ENCODE data around the gene HLA-DRB1.

Gene HLA-DRB1

GRCh38 chr6:32610682-32611296 lies 21.1 kb upstream of the HLA-DRB1 start:
- H3K36me3 ChIP-seq (ENCODE audit: insufficient read depth) = no peaks in the 10 kb centered on the region
- no peak overlapping the region for H2AFZ ChIP-seq (ENCODE audit: low read depth)
- H3K27me3 ChIP-seq (ENCODE audit: insufficient read depth, low read depth) = no peaks in the 10 kb centered on the region
- peak overlapping the region; percentile 71 for H3K9ac ChIP-seq
- H4K20me1 ChIP-seq (ENCODE audit: insufficient read depth) = no peaks in the 10 kb centered on the region
- no peak overlapping the region for H3K4me3 ChIP-seq (IDR thresholded peaks at IDR 0.05; ENCODE audit: insufficient read depth, low read depth, low read length)
- TF ChIP-seq CTCF (conservative IDR thresholded peaks at IDR 0.05; ENCODE audit: low read depth, low read length) = no peak
- no peaks in the 10 kb centered on the region for H3K79me2 ChIP-seq (ENCODE audit: insufficient read depth, low read depth)
- peak overlapping the region; percentile 62 for H3K4me2 ChIP-seq
- peaks cover 23% of the 10 kb centered on the region for H3K4me1 ChIP-seq (ENCODE audit: low read depth, poor library complexity, severe bottlenecking)
- H3K27ac ChIP-seq = peak overlapping the region; percentile 94

GRCh38 chr6:32609731-32610640 lies 20.3 kb upstream of the HLA-DRB1 start:
- no peak for TF ChIP-seq CTCF (conservative IDR thresholded peaks at IDR 0.05; ENCODE audit: low read depth, low read length)
- H3K4me2 ChIP-seq = peak overlapping the region; percentile 62
- peak overlapping the region; percentile 26; the same call in 1 of the 2 replicates for H2AFZ ChIP-seq (ENCODE audit: low read depth)
- peak overlapping the region; percentile 94 for H3K27ac ChIP-seq
- no peaks in the 10 kb centered on the region for H3K36me3 ChIP-seq (ENCODE audit: insufficient read depth)
- H3K4me3 ChIP-seq (IDR thresholded peaks at IDR 0.05; ENCODE audit: insufficient read depth, low read depth, low read length) = no peak overlapping the region
- H3K27me3 ChIP-seq (ENCODE audit: insufficient read depth, low read depth) = no peaks in the 10 kb centered on the region
- H3K9ac ChIP-seq = peak overlapping the region; percentile 71
- no peaks in the 10 kb centered on the region for H4K20me1 ChIP-seq (ENCODE audit: insufficient read depth)
- H3K4me1 ChIP-seq (ENCODE audit: low read depth, poor library complexity, severe bottlenecking) = peaks cover 23% of the 10 kb centered on the region
- H3K79me2 ChIP-seq (ENCODE audit: insufficient read depth, low read depth) = no peaks in the 10 kb centered on the region

- peak overlapping the region; percentile 43 for H3K4me2 ChIP-seq
- no peaks in the 10 kb centered on the region for H4K20me1 ChIP-seq (ENCODE audit: insufficient read depth)
- H3K79me2 ChIP-seq (ENCODE audit: insufficient read depth, low read depth) = no peaks in the 10 kb centered on the region
- H3K4me3 ChIP-seq (IDR thresholded peaks at IDR 0.05; ENCODE audit: insufficient read depth, low read depth, low read length) = no peak overlapping the region
- H3K27me3 ChIP-seq (ENCODE audit: insufficient read depth, low read depth) = no peaks in the 10 kb centered on the region
- peaks cover 26% of the 10 kb centered on the region for H3K4me1 ChIP-seq (ENCODE audit: low read depth, poor library complexity, severe bottlenecking)
- no peak overlapping the region for H2AFZ ChIP-seq (ENCODE audit: low read depth)
- peak overlapping the region; percentile 94 for H3K27ac ChIP-seq
- no peaks in the 10 kb centered on the region for H3K36me3 ChIP-seq (ENCODE audit: insufficient read depth)
- TF ChIP-seq CTCF (conservative IDR thresholded peaks at IDR 0.05; ENCODE audit: low read depth, low read length) = no peak
- peak overlapping the region; percentile 71 for H3K9ac ChIP-seq
Observed at GRCh38 chr6:32609391-32609730, 19.7 kb upstream of the HLA-DRB1 start.

GRCh38 chr6:32608362-32608761 lies 18.7 kb upstream of the HLA-DRB1 start:
- Histone ChIP-seq H3K27ac (no peak overlapping the region), H2AFZ (ENCODE audit: low read depth) (no peak overlapping the region), H3K27me3 (ENCODE audit: insufficient read depth, low read depth) (no peaks in the 10 kb centered on the region), H3K4me1 (ENCODE audit: low read depth, poor library complexity, severe bottlenecking) (peaks cover 21% of the 10 kb centered on the region), H3K4me2 (no peak overlapping the region), H3K4me3 (IDR thresholded peaks at IDR 0.05; ENCODE audit: insufficient read depth, low read depth, low read length) (no peak overlapping the region), H3K79me2 (ENCODE audit: insufficient read depth, low read depth) (no peaks in the 10 kb centered on the region), H3K36me3 (ENCODE audit: insufficient read depth) (no peaks in the 10 kb centered on the region), H3K9ac (no peak overlapping the region), H4K20me1 (ENCODE audit: insufficient read depth) (no peaks in the 10 kb centered on the region)
- TF ChIP-seq CTCF (conservative IDR thresholded peaks at IDR 0.05; ENCODE audit: low read depth, low read length) = no peak
